Measurements from ENCODE around the gene ANKRD9.

Gene ANKRD9

DNA sequence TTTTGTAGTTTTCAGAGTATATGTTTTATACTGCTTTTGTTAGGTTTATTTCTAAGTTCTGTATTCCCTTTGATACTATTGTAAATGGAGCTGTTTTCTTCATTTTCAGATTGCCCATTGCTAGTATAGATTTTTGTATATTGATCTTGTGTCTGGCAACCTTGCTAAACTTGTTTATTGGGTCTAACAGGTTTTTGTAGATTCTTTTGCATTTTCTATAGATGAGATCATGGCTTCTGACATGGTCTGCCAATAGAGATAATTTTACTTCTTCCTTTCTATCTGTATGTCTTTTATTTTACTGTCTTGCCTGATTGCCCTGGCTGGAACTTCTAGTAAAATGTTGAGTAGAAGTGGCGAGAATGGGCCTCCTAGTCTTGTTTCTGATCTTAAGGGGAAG lies 40.3 kb downstream of the ANKRD9 start:
- no peak for DNase-seq

DNA sequence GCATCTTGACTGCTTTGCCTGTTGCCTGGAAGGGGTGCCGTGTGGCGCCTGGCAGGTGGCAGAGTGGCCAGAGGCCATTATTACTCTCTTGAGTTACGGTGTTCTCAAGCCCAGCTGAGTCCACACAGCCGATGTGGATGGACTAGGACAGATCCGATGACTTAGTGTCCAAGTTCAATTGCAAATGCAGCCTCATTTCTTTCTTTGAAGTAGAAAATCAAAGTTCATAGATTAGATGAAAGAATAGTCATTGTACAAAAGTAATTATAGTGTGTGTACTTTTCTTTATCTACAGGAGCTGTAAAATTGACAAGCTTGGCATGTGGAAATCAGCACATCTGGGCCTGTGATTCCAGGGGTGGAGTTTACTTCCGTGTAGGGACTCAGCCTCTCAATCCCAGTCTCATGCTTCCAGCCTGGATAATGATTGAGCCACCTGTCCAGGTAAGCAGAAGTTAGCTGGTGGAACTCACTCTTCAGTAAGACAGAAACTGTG lies 44.7 kb downstream of the ANKRD9 start:
- DNase-seq = no peak

DNA sequence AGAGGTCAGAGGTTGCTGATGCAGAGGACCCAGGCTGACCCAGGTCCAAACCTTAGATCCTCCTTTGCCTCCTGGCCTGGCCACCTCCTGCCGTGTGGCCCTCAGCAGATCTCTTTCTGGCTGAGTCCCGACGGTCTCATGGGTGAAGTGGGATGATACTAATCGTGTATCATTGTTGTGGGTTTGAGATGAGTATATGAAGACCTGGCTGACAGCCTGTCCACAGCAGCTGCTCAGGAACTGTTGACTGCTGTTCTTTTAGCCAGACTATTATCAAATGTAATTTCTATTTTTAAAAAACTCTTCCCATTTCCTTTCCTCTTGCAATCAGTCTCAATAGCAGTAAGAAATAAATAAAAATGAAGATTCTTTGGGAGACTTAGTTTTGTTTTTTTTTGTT lies 45.6 kb downstream of the ANKRD9 start:
- no peak for DNase-seq

DNA sequence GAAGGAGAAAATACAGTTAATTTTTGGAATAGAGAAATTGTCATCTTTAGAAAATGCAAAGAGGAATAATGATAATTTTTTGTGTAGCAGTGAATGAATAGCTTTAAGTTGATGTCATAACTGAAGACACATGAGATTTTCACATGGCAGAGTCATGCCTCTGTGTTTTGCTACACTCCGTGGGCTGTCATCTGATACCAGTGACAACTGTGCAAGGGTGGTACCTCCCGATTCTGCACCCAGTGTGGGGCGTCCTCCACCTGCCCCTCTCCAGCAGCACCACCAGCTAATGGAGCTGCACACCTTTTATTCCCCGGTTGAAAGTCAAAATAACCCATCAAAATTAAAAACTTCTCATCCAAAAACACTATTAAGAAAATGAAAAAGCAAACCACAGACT lies 47.2 kb downstream of the ANKRD9 start:
- DNase-seq = no peak

DNA sequence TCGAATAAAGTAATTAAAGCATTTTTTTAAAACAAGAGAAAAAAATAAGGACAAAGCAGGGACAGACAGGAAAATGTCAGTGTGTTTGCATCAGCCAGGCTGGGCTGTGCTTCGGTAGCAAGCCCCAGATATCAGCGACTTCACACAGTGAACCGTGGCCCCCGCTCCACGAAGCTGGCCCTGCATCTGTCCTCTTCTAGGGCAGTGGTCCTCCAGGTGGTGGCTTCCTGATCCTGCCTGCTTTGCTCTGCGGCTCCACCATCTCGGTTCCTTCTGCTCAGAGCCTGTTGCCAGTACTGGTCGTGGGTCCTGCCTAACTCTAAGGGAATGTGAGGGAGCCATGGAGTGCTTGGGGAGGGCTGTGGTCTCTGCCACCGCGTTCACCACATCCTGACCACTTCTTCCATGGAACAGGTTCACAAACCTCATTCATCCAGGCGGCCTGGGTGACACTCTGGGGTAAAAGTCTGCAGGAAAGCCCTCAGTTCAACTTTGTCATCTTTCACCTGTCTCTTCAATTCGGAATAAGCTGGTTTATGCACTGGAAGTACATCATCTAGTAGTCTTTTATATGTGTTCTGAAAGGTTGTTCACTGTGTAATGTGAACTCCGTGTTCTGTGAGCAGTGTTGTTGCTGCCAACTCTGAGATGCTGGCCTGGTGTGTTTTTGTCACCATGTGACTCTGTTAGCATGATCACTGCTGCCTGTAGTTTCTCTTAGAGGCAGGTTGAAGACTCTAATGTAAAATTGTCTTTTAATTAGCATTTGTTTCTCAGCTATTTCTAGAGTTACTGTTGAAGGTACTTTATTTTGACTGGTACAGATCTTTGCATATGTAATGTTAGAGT lies 47.9 kb downstream of the ANKRD9 start:
- DNase-seq = no peak

DNA sequence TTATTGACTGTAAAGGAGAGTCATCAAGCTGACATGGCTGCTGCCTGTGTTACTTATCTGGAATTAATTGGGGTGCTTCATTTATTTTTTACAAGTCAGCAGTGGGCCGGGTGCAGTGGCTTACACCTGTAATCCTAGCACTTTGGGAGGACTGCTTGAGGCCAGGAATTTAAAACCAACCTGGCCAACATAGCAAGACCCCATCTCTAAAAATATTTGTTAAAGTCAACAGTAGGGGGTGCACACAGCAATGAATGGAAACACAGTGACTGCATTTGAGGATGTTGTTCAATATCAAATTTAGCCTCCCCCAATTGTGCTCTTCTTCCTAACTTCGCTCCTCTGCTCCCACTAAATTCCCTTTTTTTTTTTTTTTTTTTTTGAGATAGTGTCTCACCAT lies 52.1 kb downstream of the ANKRD9 start:
- no peak for DNase-seq

DNA sequence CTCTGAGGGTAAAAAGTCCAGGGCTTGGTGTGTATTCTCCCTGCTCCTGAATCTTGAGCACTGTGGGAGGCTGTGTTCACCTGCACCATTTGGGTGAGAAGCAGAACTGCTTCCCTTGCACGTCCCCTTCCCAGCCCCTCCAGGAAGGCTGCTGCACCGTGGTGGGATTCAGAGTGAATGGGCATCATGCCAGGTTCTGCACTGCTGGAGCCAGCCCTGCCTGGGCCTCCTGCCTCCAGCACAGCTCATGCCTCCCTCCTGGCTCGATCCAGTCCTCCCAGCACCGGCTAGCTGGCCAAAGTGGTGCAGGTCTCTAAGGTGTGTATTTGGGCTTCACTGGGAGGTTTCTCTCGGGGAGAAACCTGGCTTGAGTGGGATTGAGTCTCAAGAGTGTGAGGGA lies 54.9 kb downstream of the ANKRD9 start:
- no peak for DNase-seq

DNA sequence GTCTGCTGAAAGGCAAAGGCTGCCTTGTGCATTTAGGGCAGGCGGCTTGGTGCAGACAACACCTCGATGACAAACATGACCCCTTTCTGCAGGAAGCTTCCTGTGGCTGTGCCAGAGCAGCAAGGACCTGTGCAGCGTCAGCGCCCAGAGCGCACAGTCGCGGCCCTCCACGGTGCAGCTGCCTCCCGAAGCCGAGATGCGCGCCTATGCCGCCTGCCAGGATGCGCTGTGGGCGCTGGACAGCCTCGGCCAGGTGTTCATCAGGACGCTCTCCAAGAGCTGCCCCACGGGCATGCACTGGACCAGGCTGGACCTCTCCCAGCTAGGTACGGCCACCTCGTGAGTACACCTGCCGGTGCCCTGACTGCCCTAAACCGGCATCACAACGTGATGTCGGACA lies 57.3 kb downstream of the ANKRD9 start:
- DNase-seq = no peak
